Measurements from ENCODE around the gene MAB21L4. TPM values are rescaled to one million over a fixed set of nuclear protein-coding genes. Genes with fewer than 3 reads are reported as not detected.

MAB21L4 gene
- 1 to 10 TPM; 1.4 to 2.9 (median 2.1) TPM for polyA plus RNA-seq (ENCODE audit: insufficient read length in 4 of 4)

GRCh38 chr2:240895656-240896388 is at the start of gene MAB21L4:
MAB21L4 (minus strand) TSS chr2:240896156; CDS start chr2:240895997, 159 bp downstream.
- no peak for DNase-seq (ENCODE audit: low read depth in 4 of 4, low spot score in 3 of 4)

GRCh38 chr2:240936106-240936505 is 40.1 kb upstream of the MAB21L4 start:
- no peak for DNase-seq (ENCODE audit: low read depth in 4 of 4, low spot score in 3 of 4)

GRCh38 chr2:240935103-240935876 is 39.3 kb upstream of the MAB21L4 start:
- no peak for DNase-seq (ENCODE audit: low read depth in 4 of 4, low spot score in 3 of 4)

- DNase-seq (ENCODE audit: low read depth in 4 of 4, low spot score in 3 of 4), result no peak
Measured at GRCh38 chr2:240934701-240935102, 38.7 kb upstream of the MAB21L4 start.

GRCh38 chr2:240933966-240934700 is 38.2 kb upstream of the MAB21L4 start:
- no peak for DNase-seq (ENCODE audit: low read depth in 4 of 4, low spot score in 3 of 4)

GRCh38 chr2:240933048-240933965 is 37.4 kb upstream of the MAB21L4 start:
- DNase-seq (ENCODE audit: low read depth in 4 of 4, low spot score in 3 of 4), result no peak

- DNase-seq (ENCODE audit: low read depth in 4 of 4, low spot score in 3 of 4), result no peak
Measured at GRCh38 chr2:240932724-240933047, 36.7 kb upstream of the MAB21L4 start.

- no peak for DNase-seq (ENCODE audit: low read depth in 4 of 4, low spot score in 3 of 4)
Measured at GRCh38 chr2:240932001-240932723, 36.2 kb upstream of the MAB21L4 start.

GRCh38 chr2:240931319-240931949 is 35.5 kb upstream of the MAB21L4 start:
- no peak for DNase-seq (ENCODE audit: low read depth in 4 of 4, low spot score in 3 of 4)

- DNase-seq (ENCODE audit: low read depth in 4 of 4, low spot score in 3 of 4), result no peak
Measured at GRCh38 chr2:240930631-240931318, 34.8 kb upstream of the MAB21L4 start.

- DNase-seq (ENCODE audit: low read depth in 4 of 4, low spot score in 3 of 4), result no peak
Measured at GRCh38 chr2:240930096-240930630, 34.2 kb upstream of the MAB21L4 start.

GRCh38 chr2:240929364-240930095 is 33.6 kb upstream of the MAB21L4 start:
- DNase-seq (ENCODE audit: low read depth in 4 of 4, low spot score in 3 of 4), result no peak

- no peak for DNase-seq (ENCODE audit: low read depth in 4 of 4, low spot score in 3 of 4)
Measured at GRCh38 chr2:240928476-240929363, 32.8 kb upstream of the MAB21L4 start.

- no peak for DNase-seq (ENCODE audit: low read depth in 4 of 4, low spot score in 3 of 4)
Measured at GRCh38 chr2:240927390-240927781, 31.4 kb upstream of the MAB21L4 start.

- no peak for DNase-seq (ENCODE audit: low read depth in 4 of 4, low spot score in 3 of 4)
Measured at GRCh38 chr2:240926516-240927389, 30.8 kb upstream of the MAB21L4 start.

Measured in right renal pelvis (tissue), 4 donors.